ENCODE measurements around the gene ZSWIM1.

ZSWIM1 gene

GRCh38 chr20:45911486-45912343, 30.7 kb downstream of the ZSWIM1 start, which contains the start of gene PLTP:
Gene PLTP, minus strand, starts transcription at chr20:45912155. Its CDS starts 703 bp downstream, at chr20:45911452.
- peak; percentile 80 for DNase-seq
- no peak for TF ChIP-seq CTCF (IDR thresholded peaks at IDR 0.05)
- peaks cover 33% of the 10 kb centered on the region for H3K4me1 Mint-ChIP-seq
- peak within 1 kb of the TSS; percentile 97 for H3K27ac Mint-ChIP-seq
- peaks cover 19% of the 10 kb centered on the region for H3K36me3 Mint-ChIP-seq (ENCODE audit: low read depth)
- peaks cover 11% of the 10 kb centered on the region for H3K27me3 Mint-ChIP-seq (ENCODE audit: low read depth, poor library complexity)
- no peaks in the 10 kb centered on the region for H3K9me3 Mint-ChIP-seq
- H3K4me3 Mint-ChIP-seq = peak within 1 kb of the TSS; percentile 74

- Mint-ChIP-seq H3K27me3 (ENCODE audit: low read depth, poor library complexity) (peaks cover 11% of the 10 kb centered on the region), H3K4me3 (peak overlapping the region; percentile 74), H3K9me3 (no peaks in the 10 kb centered on the region), H3K4me1 (peaks cover 33% of the 10 kb centered on the region), H3K36me3 (ENCODE audit: low read depth) (peaks cover 16% of the 10 kb centered on the region), H3K27ac (no peak overlapping the region)
- no peak for DNase-seq
- TF ChIP-seq CTCF (IDR thresholded peaks at IDR 0.05) = no peak
Measured at GRCh38 chr20:45912344-45912682, 31.3 kb downstream of the ZSWIM1 start.

- Mint-ChIP-seq H3K9me3 (no peaks in the 10 kb centered on the region), H3K27me3 (ENCODE audit: low read depth, poor library complexity) (peaks cover 11% of the 10 kb centered on the region), H3K4me1 (peaks cover 38% of the 10 kb centered on the region), H3K36me3 (ENCODE audit: low read depth) (peaks cover 9% of the 10 kb centered on the region), H3K27ac (no peak overlapping the region), H3K4me3 (peak overlapping the region; percentile 40)
- no peak for TF ChIP-seq CTCF (IDR thresholded peaks at IDR 0.05)
- no peak for DNase-seq
Measured at GRCh38 chr20:45913116-45913515, 32.1 kb downstream of the ZSWIM1 start.

DNA sequence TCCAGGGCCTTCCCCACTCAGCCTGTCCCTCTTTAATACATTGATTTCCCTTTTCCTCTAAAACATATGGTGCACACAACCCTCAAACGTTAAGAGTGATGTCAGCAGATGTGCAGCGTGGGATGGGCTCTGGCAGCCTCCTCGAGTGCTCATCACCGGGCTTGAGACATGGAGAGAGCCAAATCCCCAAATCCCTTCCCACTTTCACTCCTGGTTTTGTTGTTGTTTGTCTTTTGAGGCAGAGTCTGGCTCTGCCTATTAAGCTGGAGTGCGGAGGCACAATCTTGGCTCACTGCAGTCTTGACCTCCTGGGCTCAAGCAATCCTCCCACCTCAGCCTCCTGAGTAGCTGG, 36.7 kb downstream of the ZSWIM1 start:
- Mint-ChIP-seq H3K9me3 (no peaks in the 10 kb centered on the region), H3K4me3 (no peak overlapping the region), H3K27me3 (ENCODE audit: low read depth, poor library complexity) (peaks cover 16% of the 10 kb centered on the region), H3K4me1 (peaks cover 49% of the 10 kb centered on the region), H3K36me3 (ENCODE audit: low read depth) (no peaks in the 10 kb centered on the region), H3K27ac (no peak overlapping the region)
- TF ChIP-seq CTCF (IDR thresholded peaks at IDR 0.05) = no peak
- no peak for DNase-seq

DNA sequence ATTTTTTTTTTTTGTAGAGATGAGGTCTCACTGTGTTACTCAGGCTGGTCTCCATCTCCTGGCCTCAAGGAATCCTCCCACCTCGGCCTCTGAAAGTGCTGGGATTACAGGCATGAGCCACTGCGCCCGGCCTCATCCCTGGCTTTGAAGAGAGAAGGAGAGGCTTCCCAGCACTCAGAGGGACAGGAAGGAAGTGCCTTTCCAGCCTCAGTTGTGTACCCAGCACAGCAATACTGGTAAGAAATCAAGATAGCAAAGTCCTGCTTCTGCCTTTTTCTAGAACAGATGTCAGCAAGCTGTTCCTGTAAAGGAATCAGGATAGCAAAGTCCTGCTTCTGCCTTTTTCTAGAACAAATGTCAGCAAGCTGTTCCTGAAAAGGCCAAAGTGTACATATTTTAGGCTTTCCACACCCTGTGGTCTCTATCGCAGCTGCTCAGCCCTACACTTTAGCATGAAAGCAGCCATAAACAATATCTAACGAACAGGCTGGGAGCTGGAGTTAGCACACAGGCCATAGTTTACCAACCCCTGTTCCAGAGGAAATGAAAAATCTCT, 37.2 kb downstream of the ZSWIM1 start:
- Mint-ChIP-seq H3K4me1 (peaks cover 54% of the 10 kb centered on the region), H3K27ac (no peak overlapping the region), H3K36me3 (ENCODE audit: low read depth) (no peaks in the 10 kb centered on the region)

More for the DNA sequence above, 37.2 kb downstream of the ZSWIM1 start:
- Mint-ChIP-seq H3K4me3 (no peak overlapping the region), H3K9me3 (no peaks in the 10 kb centered on the region), H3K27me3 (ENCODE audit: low read depth, poor library complexity) (peaks cover 16% of the 10 kb centered on the region)
- DNase-seq = no peak
- no peak for TF ChIP-seq CTCF (IDR thresholded peaks at IDR 0.05)
